Cardiac atrium fibroblast (primary cell): ENCODE results near the gene TMEM94. TPM values are rescaled to one million over a fixed set of nuclear protein-coding genes. Genes with fewer than 3 reads are reported as not detected.

Experiments
- total RNA-seq: library from RNA; depleted of rRNA; stranded (reverse); fragments of >200 nt; gene quantifications from 2 replicates; pipeline ENCODE4 v1.2.3, GENCODE V29; 2015

The TMEM94 gene
- total RNA-seq: 34.8 and 52.7 TPM in 2 replicates

DNA sequence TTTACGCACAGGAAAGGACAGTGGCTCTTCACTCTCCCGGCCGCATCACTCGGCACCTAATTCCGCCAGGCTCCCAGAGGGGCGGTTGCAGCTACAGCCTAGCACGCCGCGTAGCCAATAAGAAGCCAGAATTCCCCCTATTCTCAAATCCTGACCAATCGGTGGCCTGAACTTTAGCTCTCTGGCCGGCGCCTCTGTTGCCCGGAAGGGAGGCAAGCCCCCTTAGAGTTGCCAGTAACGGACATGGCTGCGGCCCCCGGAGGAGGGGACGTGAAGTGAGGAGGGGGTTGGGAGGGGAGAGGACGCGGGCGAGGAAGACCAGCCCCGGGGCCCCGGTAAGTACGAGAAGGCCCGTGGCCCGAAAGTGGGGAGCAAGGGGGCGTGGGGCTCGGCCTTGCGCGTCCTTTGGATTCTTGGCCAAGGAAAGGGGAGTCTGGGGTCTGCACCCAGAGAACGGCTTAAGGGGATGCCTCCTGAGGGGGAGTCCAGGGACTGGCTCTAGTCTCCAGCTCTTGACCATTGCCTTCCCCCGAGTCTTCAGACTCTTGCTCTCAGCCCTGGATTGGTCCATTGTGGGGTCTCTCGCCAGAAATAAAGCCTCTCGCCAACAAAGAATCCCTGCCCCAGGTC lies at the start of gene TMEM94:
TSS of gene TMEM94 (plus strand) at position 219 of the 630 bp plus-strand sequence. CDS start 15,271 bp downstream, outside the sequence.

DNA sequence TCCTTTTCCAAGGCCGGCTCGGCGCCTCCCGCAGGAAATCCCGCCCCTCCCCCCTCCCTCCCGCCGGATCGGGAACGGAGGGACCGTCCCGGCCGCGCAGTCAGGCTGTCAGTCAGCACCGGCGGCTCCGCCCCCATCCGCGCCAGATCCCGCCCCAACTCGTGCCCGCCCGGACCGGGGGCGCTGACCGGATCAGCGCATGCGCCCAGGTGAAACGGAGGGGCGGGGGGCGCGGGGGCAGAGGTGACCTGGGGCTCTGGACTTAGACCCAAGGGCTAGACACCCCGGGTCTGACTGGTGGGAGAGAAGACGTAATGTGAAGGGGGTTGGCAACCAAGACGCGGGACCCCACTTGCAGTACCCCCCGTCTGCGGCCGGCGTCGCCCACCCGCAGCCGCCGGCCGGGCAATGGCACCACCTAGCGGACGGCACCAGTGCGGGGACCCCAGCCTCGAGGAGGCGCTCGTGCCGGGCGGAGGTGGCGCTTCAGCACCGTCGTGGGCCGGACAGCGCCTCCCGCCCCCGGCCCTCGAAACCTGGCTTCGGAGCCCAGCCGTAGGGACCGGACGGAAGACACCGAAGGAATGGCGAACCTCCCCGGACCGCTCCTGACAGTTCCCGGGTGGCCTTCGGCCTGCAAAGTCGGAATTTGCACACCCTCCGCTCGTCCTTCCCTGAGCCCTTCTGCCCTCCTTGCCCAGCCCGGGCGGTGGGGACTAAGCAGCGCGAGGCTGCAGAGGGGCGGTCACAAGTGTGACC lies 59.2 kb downstream of the TMEM94 start, which contains the start of gene CASKIN2:
TSS of gene CASKIN2 (minus strand) at position 42 of the 759 bp plus-strand sequence. CDS start 1,733 bp downstream, outside the sequence.

DNA sequence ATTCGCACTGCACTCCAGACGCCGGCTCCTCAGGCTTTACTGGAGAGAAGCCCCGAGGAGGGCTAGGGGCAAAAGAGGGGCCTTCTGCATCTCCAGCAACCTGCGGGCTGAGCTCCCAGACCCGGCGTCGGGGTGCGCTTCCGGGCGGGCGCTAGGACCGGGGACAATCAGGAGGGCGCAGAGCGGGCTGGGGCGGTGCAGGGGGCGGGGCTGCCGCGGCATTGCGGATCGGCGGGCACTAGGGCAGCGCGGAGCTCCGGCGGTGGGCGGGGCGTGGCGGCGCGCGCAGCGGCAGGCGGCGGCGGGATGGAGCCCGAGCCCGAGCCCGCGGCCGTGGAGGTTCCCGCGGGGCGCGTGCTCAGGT lies 59.8 kb downstream of the TMEM94 start, which contains the start of gene TSEN54:
TSS of gene TSEN54 (plus strand) at position 274 of the 364 bp plus-strand sequence. CDS start at position 307, 33 bp downstream.

DNA sequence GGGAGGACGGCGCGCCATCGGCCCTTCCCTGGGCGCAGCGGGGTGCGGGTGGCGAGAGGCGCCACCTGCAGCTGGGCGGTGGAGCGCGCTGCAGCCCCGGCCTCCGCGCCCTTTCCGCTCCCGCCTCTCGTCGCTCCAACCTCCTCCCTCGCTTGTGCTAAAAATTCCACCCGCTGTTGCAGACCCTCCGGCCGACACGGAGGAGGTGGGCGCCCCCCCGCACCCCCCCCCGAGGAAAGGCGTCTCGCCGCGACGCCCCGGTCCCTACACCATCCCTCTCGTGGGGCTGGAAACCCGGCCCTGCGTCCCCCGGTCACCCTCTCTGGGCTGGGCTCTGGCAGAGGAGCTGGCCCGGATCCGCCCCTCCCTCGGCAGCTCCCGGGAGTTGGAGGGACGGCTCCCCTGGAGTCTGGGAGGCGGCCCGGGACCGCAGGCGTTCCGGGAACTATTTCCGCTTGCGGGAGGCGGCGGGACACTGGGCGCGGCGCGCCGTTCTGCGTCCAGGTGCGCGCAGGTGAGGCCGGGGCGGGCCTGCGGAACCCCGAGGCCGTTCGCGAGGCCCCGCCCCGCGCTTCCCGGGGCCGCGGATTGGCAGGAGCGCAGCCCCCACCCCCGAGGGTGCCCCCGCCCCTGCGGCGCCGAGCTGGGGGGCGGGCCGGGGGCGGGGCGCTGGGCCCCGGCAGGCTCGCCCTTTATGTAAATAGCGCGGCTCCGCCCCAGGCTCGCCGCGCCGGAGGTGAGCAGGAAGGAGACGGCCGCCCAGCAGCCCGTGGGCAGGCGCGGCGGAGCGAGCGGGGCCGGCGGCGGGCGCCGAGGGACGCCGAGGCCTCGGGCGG lies 68.8 kb downstream of the TMEM94 start, which contains the start of gene LLGL2:
TSS of gene LLGL2 (plus strand) at position 728 of the 836 bp plus-strand sequence. CDS start 17,730 bp downstream, outside the sequence.

Other genes starting within 250 kb of the TMEM94 start
- gene GGA3, start 195.0 kb upstream of the TMEM94 start, total RNA-seq: 8.8 and 24.8 TPM in 2 replicates
- gene MRPS7, start 194.8 kb upstream of the TMEM94 start, total RNA-seq: 38.6 and 40.7 TPM in 2 replicates
- gene MIF4GD, start 185.4 kb upstream of the TMEM94 start, total RNA-seq: 2.9 and 4.7 TPM in 2 replicates
- gene SLC25A19, start 167.2 kb upstream of the TMEM94 start, total RNA-seq: 2.7 and 3.1 TPM in 2 replicates
- gene GRB2, start 51.0 kb upstream of the TMEM94 start, total RNA-seq: 60.8 and 61.7 TPM in 2 replicates
- 6.9 and 12.3 TPM in 2 replicates for gene CASKIN2, start 58.9 kb downstream of the TMEM94 start, total RNA-seq
- 8.5 and 9.1 TPM in 2 replicates for gene TSEN54, start 59.9 kb downstream of the TMEM94 start, total RNA-seq
- gene LLGL2, start 69.1 kb downstream of the TMEM94 start, total RNA-seq: under 0.01 and 0.54 TPM in 2 replicates
- 0.49 and 24.4 TPM in 2 replicates for gene MYO15B, start 131.2 kb downstream of the TMEM94 start, total RNA-seq
- not detected in 2 replicates for gene SMIM5, start 176.8 kb downstream of the TMEM94 start, total RNA-seq
- 9.7 and 20.6 TPM in 2 replicates for gene RECQL5, start 210.5 kb downstream of the TMEM94 start, total RNA-seq
- gene SAP30BP, start 210.7 kb downstream of the TMEM94 start, total RNA-seq: 44.2 and 50.9 TPM in 2 replicates